PC-3 (cell line): ENCODE measurements around the gene RPS6KA6. TPM values are rescaled to one million over a fixed set of nuclear protein-coding genes. Genes with fewer than 3 reads are reported as not detected.
"Not testable (repeated sequence)": the region's sequence is repeated elsewhere in the genome, so short reads cannot be mapped to it uniquely, and the experiment has no call there.

Experiments
- ATAC-seq: fragments of 200-7000 bp; cut with Tn5 transposase; 2 replicates; pipeline ENCODE4 v1.9.1; 2020; ENCODE audit warnings: mild to moderate bottlenecking, moderate library complexity
- BruUV-seq: library from RNA; stranded (reverse); fragments of 400-500 nt; replicated peaks from 2 replicates; lab custom pipeline; 2021; lab: Mats Ljungman, UMichigan
- CTCF ChIA-PET: fragments of 300-600 bp; sonication (Branson Sonifier 250); formaldehyde crosslinking; loops from one replicate; lab custom pipeline; 2022; ENCODE audit warnings: antibody characterized with exemption; lab: Charles Lee
- POLR2A ChIA-PET: fragments of 300-600 bp; sonication (Branson Sonifier 250); formaldehyde crosslinking; loops from one replicate; lab custom pipeline; 2022; ENCODE audit warnings: antibody characterized with exemption; ENCODE audit not compliant: unreplicated experiment; lab: Charles Lee
- DNase-seq: peaks from one replicate; pipeline ENCODE4 v3.0.0-alpha.2; 2015
- H2AFZ ChIP-seq: fragments of 300-600 bp; sonication (generic); 2 replicates; pipeline ENCODE4 v1.6.0; 2016; ENCODE audit warnings: antibody characterized with exemption, low read length
- H3F3A ChIP-seq: fragments of 300-600 bp; sonication (generic); one replicate; pipeline ENCODE4 v1.6.0; 2017; ENCODE audit warnings: antibody characterized with exemption, low read length, control low read depth, mild to moderate bottlenecking; ENCODE audit not compliant: unreplicated experiment
- H3K27ac ChIP-seq: fragments of 300-600 bp; sonication (generic); 2 replicates; pipeline ENCODE4 v1.5.1; 2016; ENCODE audit warnings: mild to moderate bottlenecking, low read length
- H3K27me3 ChIP-seq: fragments of 300-600 bp; sonication (generic); 2 replicates; pipeline ENCODE4 v1.6.1; 2016; ENCODE audit warnings: low read length, mixed read lengths
- H3K36me3 ChIP-seq: fragments of 300-600 bp; sonication (generic); 2 replicates; pipeline ENCODE4 v1.6.1; 2016; ENCODE audit warnings: low read depth, mixed run types, low read length, mixed read lengths
- H3K4me1 ChIP-seq: fragments of 300-600 bp; sonication (generic); 2 replicates; pipeline ENCODE4 v1.5.1; 2016; ENCODE audit warnings: low read length; ENCODE audit not compliant: insufficient read depth
- H3K4me2 ChIP-seq: fragments of 300-600 bp; sonication (generic); 2 replicates; pipeline ENCODE4 v1.6.0; 2016; ENCODE audit warnings: low read length
- H3K4me3 ChIP-seq: fragments of 300-600 bp; sonication (generic); 2 replicates; pipeline ENCODE4 v1.5.1; 2016; ENCODE audit warnings: mild to moderate bottlenecking, low read length, mixed read lengths
- H3K79me2 ChIP-seq: fragments of 300-600 bp; sonication (generic); 2 replicates; pipeline ENCODE4 v1.6.1; 2017; ENCODE audit warnings: low read length, mixed read lengths
- H3K9ac ChIP-seq: fragments of 300-600 bp; sonication (generic); 2 replicates; pipeline ENCODE4 v1.6.0; 2016; ENCODE audit warnings: mild to moderate bottlenecking, low read length
- H3K9me2 ChIP-seq: fragments of 300-600 bp; sonication (generic); replicated peaks from 2 replicates; pipeline ENCODE4 v1.6.1; 2016; ENCODE audit warnings: mixed run types, low read length, mixed read lengths
- H3K9me3 ChIP-seq: fragments of 300-600 bp; sonication (generic); 2 replicates; pipeline ENCODE4 v1.6.1; 2016; ENCODE audit warnings: low read length, mixed read lengths
- H4K20me1 ChIP-seq: fragments of 300-600 bp; sonication (generic); 2 replicates; pipeline ENCODE4 v1.6.1; 2016; ENCODE audit warnings: low read length, mixed read lengths
- EZH2 ChIP-seq: fragments of 300-600 bp; sonication (generic); IDR thresholded peaks from one replicate; pipeline ENCODE4 v1.6.1; 2017; ENCODE audit warnings: antibody characterized with exemption, mild to moderate bottlenecking, low read length; ENCODE audit not compliant: unreplicated experiment
- EZH2phosphoT487 ChIP-seq: fragments of 300-600 bp; sonication (generic); IDR thresholded peaks from 2 replicates; pipeline ENCODE4 v1.6.1; 2018; ENCODE audit warnings: mild to moderate bottlenecking, antibody characterized with exemption, low read length, borderline replicate concordance
- intact Hi-C: fragments of 100-400 bp; cut with micrococcal nuclease; formaldehyde crosslinking; loops from 2 replicates; pipeline ENCODE4 v1.9.0; 2023
- total RNA-seq: library from RNA; depleted of rRNA; stranded (reverse); fragments of >200 nt; gene quantifications from 2 replicates; pipeline ENCODE4 v1.2.3, GENCODE V29; 2014
- TF ChIP-seq, protein P1 (sequence below): fragments of 300-600 bp; sonication (generic); conservative IDR thresholded peaks from 2 replicates; pipeline ENCODE4 v1.5.1; 2017; ENCODE audit warnings: antibody characterized with exemption, low read depth, mild to moderate bottlenecking, low read length

The RPS6KA6 gene
- total RNA-seq, 1 experiment from 2014 or later: 3.6 TPM

DNA sequence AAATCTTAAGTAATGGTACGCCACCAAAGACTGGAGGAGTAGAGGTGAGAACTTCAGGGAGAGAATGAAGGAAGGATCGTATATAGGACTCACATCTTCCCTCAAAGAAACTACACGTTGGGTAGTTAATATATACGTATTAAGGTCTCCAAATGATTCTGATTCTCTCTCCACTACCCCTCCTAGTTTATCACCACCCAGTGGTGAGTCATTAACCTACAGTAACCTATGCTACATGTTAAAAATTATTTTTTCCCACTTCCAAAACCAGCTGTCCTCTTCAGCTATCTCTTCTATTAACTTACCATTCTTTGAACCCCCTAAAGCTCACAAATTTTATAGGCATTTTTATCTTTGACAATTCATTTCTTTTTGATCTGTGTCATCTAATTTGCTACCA lies 69.7 kb downstream of the RPS6KA6 start:
- peak; percentile 55 for ATAC-seq
- H3K4me1 ChIP-seq: peaks cover 19% of the 10 kb centered on the region
- CTCF ChIA-PET: no interaction called here

DNA sequence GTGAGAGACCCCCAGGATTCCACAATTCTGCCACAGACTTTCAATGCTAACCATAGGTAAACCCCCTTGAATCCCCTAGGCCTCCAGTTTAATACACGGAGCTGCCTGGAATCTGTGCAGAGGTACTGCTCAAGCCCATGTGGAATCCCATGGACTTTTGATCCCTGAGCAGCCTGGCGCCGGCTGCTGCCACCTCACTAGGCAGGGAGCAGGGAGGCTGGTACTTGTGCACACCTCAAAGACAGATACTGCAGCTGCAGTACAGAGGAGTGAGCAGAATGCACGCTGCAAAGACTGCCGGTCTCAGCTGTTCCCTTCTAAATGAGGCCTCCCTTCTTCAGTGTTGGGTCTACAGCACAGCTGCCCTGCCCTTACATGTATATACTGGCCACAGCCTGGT lies 79.4 kb downstream of the RPS6KA6 start:
- Histone ChIP-seq H3F3A (no peaks in the 10 kb centered on the region), H3K79me2 (no peaks in the 10 kb centered on the region), H3K27ac (no peak overlapping the region), H3K9me2 (no peaks in the 10 kb centered on the region), H3K4me3 (no peak overlapping the region), H3K27me3 (no peaks in the 10 kb centered on the region), H2AFZ (no peak overlapping the region), H3K9me3 (no peaks in the 10 kb centered on the region), H3K36me3 (peaks cover 2% of the 10 kb centered on the region; the same call in 1 of the 2 replicates), H3K9ac (no peak overlapping the region), H3K4me2 (no peak overlapping the region), H4K20me1 (no peaks in the 10 kb centered on the region), H3K4me1 (peaks cover 18% of the 10 kb centered on the region)
- ATAC-seq: no peak
- ChIA-PET CTCF (no interaction called here), POLR2A (no interaction called here)
- no TSS peak for BruUV-seq
- intact Hi-C loops: no loop called here
- no peak for DNase-seq
- TF ChIP-seq, protein P1, sequence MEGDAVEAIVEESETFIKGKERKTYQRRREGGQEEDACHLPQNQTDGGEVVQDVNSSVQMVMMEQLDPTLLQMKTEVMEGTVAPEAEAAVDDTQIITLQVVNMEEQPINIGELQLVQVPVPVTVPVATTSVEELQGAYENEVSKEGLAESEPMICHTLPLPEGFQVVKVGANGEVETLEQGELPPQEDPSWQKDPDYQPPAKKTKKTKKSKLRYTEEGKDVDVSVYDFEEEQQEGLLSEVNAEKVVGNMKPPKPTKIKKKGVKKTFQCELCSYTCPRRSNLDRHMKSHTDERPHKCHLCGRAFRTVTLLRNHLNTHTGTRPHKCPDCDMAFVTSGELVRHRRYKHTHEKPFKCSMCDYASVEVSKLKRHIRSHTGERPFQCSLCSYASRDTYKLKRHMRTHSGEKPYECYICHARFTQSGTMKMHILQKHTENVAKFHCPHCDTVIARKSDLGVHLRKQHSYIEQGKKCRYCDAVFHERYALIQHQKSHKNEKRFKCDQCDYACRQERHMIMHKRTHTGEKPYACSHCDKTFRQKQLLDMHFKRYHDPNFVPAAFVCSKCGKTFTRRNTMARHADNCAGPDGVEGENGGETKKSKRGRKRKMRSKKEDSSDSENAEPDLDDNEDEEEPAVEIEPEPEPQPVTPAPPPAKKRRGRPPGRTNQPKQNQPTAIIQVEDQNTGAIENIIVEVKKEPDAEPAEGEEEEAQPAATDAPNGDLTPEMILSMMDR: no peak
- no peak for TF ChIP-seq EZH2
- TF ChIP-seq EZH2phosphoT487: no peak

More for the DNA sequence above, 69.7 kb downstream of the RPS6KA6 start:
- Histone ChIP-seq H3K9me3 (no peaks in the 10 kb centered on the region), H3K4me2 (peak overlapping the region; percentile 80), H3K79me2 (no peaks in the 10 kb centered on the region), H3K9ac (0 out of 2 replicates have a peak overlapping the region, but pooled peaks have one; percentile 13), H2AFZ (no peak overlapping the region), H3K4me3 (peak overlapping the region; percentile 56; the same call in 1 of the 2 replicates), H3F3A (no peaks in the 10 kb centered on the region), H3K9me2 (no peaks in the 10 kb centered on the region), H3K36me3 (peaks cover 5% of the 10 kb centered on the region; the same call in 1 of the 2 replicates), H3K27me3 (no peaks in the 10 kb centered on the region), H3K27ac (peak overlapping the region; percentile 58), H4K20me1 (no peaks in the 10 kb centered on the region)
- peak; percentile 32 for DNase-seq
- BruUV-seq: no TSS peak
- TF ChIP-seq, protein P1: peak; percentile 26; the same call in 1 of the 2 replicates
- TF ChIP-seq EZH2phosphoT487 (no peak), EZH2 (no peak)
- intact Hi-C loops: no loop called here
- POLR2A ChIA-PET: no interaction called here

DNA sequence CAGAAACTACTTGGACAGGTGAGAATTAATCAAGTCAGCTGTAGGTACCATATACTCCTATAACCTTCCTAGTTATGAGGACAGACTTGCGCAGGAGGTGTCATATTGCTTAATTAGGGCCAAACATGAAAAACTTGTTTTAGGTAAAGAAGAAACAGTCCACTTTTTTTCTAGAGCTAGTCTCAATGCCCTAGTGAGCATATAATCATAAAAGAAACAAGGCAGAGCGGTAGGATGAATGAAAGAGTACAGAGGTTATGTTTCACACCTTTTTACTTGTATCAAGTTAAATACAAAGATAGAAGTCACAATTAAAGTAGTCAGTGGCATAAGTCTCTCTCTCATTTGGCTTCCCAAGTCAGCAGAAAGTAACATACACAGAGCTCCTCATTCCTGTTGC lies 88.9 kb downstream of the RPS6KA6 start:
- Histone ChIP-seq H3K36me3 (no peaks in the 10 kb centered on the region), H3K4me2 (no peak overlapping the region), H3K27me3 (no peaks in the 10 kb centered on the region), H3K9ac (no peak overlapping the region), H2AFZ (no peak overlapping the region), H3K27ac (no peak overlapping the region), H3K4me1 (no peaks in the 10 kb centered on the region), H3K9me2 (no peaks in the 10 kb centered on the region), H3F3A (no peaks in the 10 kb centered on the region), H3K9me3 (no peaks in the 10 kb centered on the region), H3K4me3 (no peak overlapping the region), H4K20me1 (no peaks in the 10 kb centered on the region), H3K79me2 (no peaks in the 10 kb centered on the region)
- ChIA-PET CTCF (no interaction called here), POLR2A (no interaction called here)
- TF ChIP-seq EZH2phosphoT487 (no peak), EZH2 (no peak)
- TF ChIP-seq, protein P1: no peak
- no peak for DNase-seq
- intact Hi-C loops: loop anchor here (5.0 kb wide), 1 partner anchor 88 kb away; the partner anchor contains the start of gene RPS6KA6
- no TSS peak for BruUV-seq
- no peak for ATAC-seq

DNA sequence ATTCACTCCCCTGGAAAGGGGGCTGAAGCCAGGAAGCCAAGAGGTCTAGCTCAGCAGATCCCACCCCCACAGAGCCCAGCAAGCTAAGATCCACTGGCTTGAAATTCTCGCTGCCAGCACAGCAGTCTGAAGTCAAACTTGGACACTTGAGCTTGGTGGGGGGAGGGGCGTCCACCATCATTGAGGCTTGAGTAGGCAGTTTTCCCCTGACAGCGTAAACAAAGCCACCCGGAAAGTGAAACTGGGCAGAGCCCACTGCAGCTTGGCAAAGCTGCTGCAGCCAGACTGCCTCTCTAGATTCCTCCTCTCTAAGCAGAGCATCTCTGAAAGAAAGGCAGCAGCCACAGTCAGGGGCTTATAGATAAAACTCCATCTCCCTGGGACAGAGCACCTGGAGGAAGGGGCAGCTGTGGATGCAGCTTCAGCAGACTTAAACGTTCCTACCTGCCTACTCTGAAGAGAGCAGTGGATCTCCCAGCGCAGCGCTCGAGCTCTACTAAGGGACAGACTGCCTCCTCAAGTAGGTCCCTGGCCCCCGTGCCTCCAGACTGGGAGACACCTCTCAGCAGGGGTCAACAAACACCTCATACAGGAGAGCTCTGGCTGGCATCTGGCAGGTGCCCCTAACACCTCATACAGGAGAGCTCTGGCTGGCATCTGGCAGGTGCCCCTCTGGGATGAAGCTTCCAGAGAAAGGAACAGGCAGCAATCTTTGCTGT lies 108.4 kb downstream of the RPS6KA6 start:
- H3K79me2 ChIP-seq, H3K9me3 ChIP-seq, H3K27me3 ChIP-seq, H3K27ac ChIP-seq, H3K36me3 ChIP-seq, H2AFZ ChIP-seq, H3K4me3 ChIP-seq, H3F3A ChIP-seq, BruUV-seq, H4K20me1 ChIP-seq, ATAC-seq, CTCF ChIA-PET, H3K9me2 ChIP-seq, H3K4me1 ChIP-seq, POLR2A ChIA-PET, H3K9ac ChIP-seq, intact Hi-C loops, DNase-seq, H3K4me2 ChIP-seq: not testable (repeated sequence)
